Nephron (organoid): Measurements from ENCODE around the gene PJA1.

Source experiments
- H3K27ac Mint-ChIP-seq, 3 experiments: 2 replicates each; pipeline ENCODE4 v1.8.0; 2020; ENCODE audit warnings: mixed read lengths in 3 of 3, mild to moderate bottlenecking in 2 of 3, moderate library complexity in 1 of 3
- H3K27me3 Mint-ChIP-seq: 2 replicates; pipeline ENCODE4 v1.8.0; 2021; ENCODE audit warnings: low read depth, mild to moderate bottlenecking, moderate library complexity, mixed read lengths
- H3K36me3 Mint-ChIP-seq: 2 replicates; pipeline ENCODE4 v1.8.0; 2020; ENCODE audit warnings: low read depth, mixed read lengths
- H3K4me1 Mint-ChIP-seq: 2 replicates; pipeline ENCODE4 v1.8.0; 2020; ENCODE audit warnings: mixed read lengths
- H3K4me3 Mint-ChIP-seq, 3 experiments: 2 replicates each; pipeline ENCODE4 v1.8.0; 2020; ENCODE audit warnings: mild to moderate bottlenecking in 3 of 3, mixed read lengths in 3 of 3, moderate library complexity in 2 of 3
- H3K9me3 Mint-ChIP-seq: 2 replicates; pipeline ENCODE4 v1.8.0; 2020; ENCODE audit warnings: mixed read lengths
- CTCF ChIP-seq, 3 experiments: fragments of 200-600 bp; sonication (generic); IDR thresholded peaks; one replicate each; pipeline ENCODE4 v1.5.0; 2021; ENCODE audit warnings: antibody characterized with exemption in 3 of 3; ENCODE audit not compliant: unreplicated experiment in 3 of 3

Gene PJA1

GRCh38 chrX:69158166-69158980 is 6.9 kb downstream of the PJA1 start:
- Mint-ChIP-seq H3K4me1 (peaks cover 80% of the 10 kb centered on the region), H3K9me3 (peaks cover 3% of the 10 kb centered on the region), H3K4me3 (no peak overlapping the region), H3K27me3 (no peaks in the 10 kb centered on the region), H3K27ac (peak overlapping the region; percentile 2 to 44 (median 25)), H3K36me3 (peaks cover 33% of the 10 kb centered on the region)
- TF ChIP-seq CTCF (IDR thresholded peaks at IDR 0.05; ENCODE audit: unreplicated experiment in 3 of 3), result peak; percentile 43 to 62 (median 49)

GRCh38 chrX:69156638-69157037 is 8.6 kb downstream of the PJA1 start:
- peaks cover 16% of the 10 kb centered on the region for H3K36me3 Mint-ChIP-seq
- no peaks in the 10 kb centered on the region for H3K9me3 Mint-ChIP-seq
- H3K4me3 Mint-ChIP-seq, result no peak overlapping the region
- no peaks in the 10 kb centered on the region for H3K27me3 Mint-ChIP-seq
- peaks cover 68% of the 10 kb centered on the region for H3K4me1 Mint-ChIP-seq
- TF ChIP-seq CTCF (IDR thresholded peaks at IDR 0.05; ENCODE audit: unreplicated experiment in 3 of 3), result no peak
- no peak overlapping the region for H3K27ac Mint-ChIP-seq

- Mint-ChIP-seq H3K4me3 (no peak overlapping the region), H3K27ac (peak overlapping the region; percentile 38 to 78 (median 69)), H3K36me3 (peaks cover 9% of the 10 kb centered on the region), H3K9me3 (peaks cover 3% of the 10 kb centered on the region), H3K4me1 (peaks cover 67% of the 10 kb centered on the region), H3K27me3 (no peaks in the 10 kb centered on the region)
- no peak for TF ChIP-seq CTCF (IDR thresholded peaks at IDR 0.05; ENCODE audit: unreplicated experiment in 3 of 3)
Observed at GRCh38 chrX:69155786-69156520, 9.3 kb downstream of the PJA1 start.

- Mint-ChIP-seq H3K4me3 (no peak overlapping the region), H3K27ac (peak overlapping the region; percentile 78 to 84 (median 83)), H3K4me1 (peaks cover 56% of the 10 kb centered on the region), H3K27me3 (no peaks in the 10 kb centered on the region), H3K36me3 (no peaks in the 10 kb centered on the region), H3K9me3 (peaks cover 3% of the 10 kb centered on the region)
- TF ChIP-seq CTCF (IDR thresholded peaks at IDR 0.05; ENCODE audit: unreplicated experiment in 3 of 3), result no peak
Observed at GRCh38 chrX:69154051-69154450, 11.2 kb downstream of the PJA1 start.

GRCh38 chrX:69153060-69153730 is 12.1 kb downstream of the PJA1 start:
- no peak for TF ChIP-seq CTCF (IDR thresholded peaks at IDR 0.05; ENCODE audit: unreplicated experiment in 3 of 3)
- peaks cover 3% of the 10 kb centered on the region for H3K9me3 Mint-ChIP-seq
- H3K27me3 Mint-ChIP-seq, result no peaks in the 10 kb centered on the region
- no peaks in the 10 kb centered on the region for H3K36me3 Mint-ChIP-seq
- H3K4me3 Mint-ChIP-seq, result no peak overlapping the region
- H3K4me1 Mint-ChIP-seq, result peaks cover 47% of the 10 kb centered on the region
- peak overlapping the region; percentile 61 to 85 (median 84) for H3K27ac Mint-ChIP-seq
